Measurements from ENCODE around the gene CDYL.

Gene CDYL

DNA sequence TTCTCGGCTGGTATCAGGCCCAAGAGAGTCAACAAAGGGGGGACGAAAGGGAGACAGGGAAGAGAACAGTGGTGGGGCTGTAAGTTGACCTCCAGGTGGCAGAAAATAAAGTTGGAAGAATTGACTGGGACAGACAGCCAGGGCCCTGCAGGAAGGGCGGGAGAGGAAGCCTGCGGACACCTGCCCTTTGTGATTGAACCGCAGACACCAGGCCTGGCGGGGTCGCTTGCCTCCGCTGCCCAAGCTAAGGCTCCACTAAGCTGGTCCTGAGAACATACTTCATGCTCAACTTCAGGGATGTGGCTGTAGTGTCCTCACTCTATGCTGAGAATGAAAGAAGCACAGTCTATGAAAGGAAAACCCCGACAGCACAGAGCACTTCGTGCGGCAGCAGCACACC, 173.9 kb downstream of the CDYL start:
- H3K4me2 ChIP-seq = no peak overlapping the region
- H3K27ac ChIP-seq = no peak overlapping the region
- TF ChIP-seq, protein P1, sequence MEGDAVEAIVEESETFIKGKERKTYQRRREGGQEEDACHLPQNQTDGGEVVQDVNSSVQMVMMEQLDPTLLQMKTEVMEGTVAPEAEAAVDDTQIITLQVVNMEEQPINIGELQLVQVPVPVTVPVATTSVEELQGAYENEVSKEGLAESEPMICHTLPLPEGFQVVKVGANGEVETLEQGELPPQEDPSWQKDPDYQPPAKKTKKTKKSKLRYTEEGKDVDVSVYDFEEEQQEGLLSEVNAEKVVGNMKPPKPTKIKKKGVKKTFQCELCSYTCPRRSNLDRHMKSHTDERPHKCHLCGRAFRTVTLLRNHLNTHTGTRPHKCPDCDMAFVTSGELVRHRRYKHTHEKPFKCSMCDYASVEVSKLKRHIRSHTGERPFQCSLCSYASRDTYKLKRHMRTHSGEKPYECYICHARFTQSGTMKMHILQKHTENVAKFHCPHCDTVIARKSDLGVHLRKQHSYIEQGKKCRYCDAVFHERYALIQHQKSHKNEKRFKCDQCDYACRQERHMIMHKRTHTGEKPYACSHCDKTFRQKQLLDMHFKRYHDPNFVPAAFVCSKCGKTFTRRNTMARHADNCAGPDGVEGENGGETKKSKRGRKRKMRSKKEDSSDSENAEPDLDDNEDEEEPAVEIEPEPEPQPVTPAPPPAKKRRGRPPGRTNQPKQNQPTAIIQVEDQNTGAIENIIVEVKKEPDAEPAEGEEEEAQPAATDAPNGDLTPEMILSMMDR (conservative IDR thresholded peaks at IDR 0.05; ENCODE audit: low read depth, low read length) = no peak
- H4K20me1 ChIP-seq (ENCODE audit: insufficient read depth) = no peaks in the 10 kb centered on the region
- no peaks in the 10 kb centered on the region for H3K27me3 ChIP-seq (ENCODE audit: insufficient read depth, low read depth)
- no peaks in the 10 kb centered on the region for H3K36me3 ChIP-seq (ENCODE audit: insufficient read depth)
- H3K4me1 ChIP-seq (ENCODE audit: low read depth, poor library complexity, severe bottlenecking) = no peaks in the 10 kb centered on the region
- no peak overlapping the region for H3K9ac ChIP-seq
- H3K4me3 ChIP-seq (IDR thresholded peaks at IDR 0.05; ENCODE audit: insufficient read depth, low read depth, low read length) = no peak overlapping the region
- no peaks in the 10 kb centered on the region for H3K79me2 ChIP-seq (ENCODE audit: insufficient read depth, low read depth)
- no peak overlapping the region for H2AFZ ChIP-seq (ENCODE audit: low read depth)

DNA sequence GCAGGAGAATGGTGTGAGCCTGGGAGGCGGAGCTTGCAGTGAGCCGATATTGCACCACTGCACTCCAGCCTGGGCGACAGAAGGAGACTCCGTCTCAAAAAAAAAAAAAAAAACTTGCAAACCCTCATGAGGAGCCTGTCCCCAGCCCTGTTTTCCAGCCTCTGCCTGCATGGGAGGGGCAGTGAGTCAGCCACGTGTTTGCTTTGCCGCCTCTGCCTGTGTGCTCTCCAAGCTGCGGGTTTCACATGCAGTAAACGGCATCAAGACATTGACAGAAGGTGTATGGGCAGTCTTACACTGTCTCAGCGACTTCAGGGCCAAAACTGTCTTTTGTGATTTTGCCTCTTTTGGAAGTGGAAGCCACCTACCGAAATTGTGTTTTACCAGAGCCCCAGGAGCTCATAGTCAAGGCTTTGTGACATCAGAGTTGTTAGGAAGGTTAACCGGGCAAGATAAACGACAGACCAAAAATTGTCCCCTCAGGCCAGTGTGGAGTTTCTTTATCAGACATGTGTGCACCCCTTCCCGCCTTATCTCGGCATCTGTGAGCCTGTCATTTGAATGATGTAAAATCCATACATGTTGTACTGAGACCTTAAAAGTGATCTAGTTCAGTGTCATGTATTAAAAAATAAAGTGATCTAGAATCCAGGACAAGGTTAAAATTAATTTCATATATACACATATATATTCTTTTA, 174.8 kb downstream of the CDYL start:
- Histone ChIP-seq H3K4me3 (IDR thresholded peaks at IDR 0.05; ENCODE audit: insufficient read depth, low read depth, low read length) (no peak overlapping the region), H3K4me2 (no peak overlapping the region), H3K4me1 (ENCODE audit: low read depth, poor library complexity, severe bottlenecking) (no peaks in the 10 kb centered on the region), H2AFZ (ENCODE audit: low read depth) (no peak overlapping the region), H3K27ac (no peak overlapping the region), H3K27me3 (ENCODE audit: insufficient read depth, low read depth) (no peaks in the 10 kb centered on the region), H4K20me1 (ENCODE audit: insufficient read depth) (no peaks in the 10 kb centered on the region), H3K79me2 (ENCODE audit: insufficient read depth, low read depth) (no peaks in the 10 kb centered on the region), H3K36me3 (ENCODE audit: insufficient read depth) (no peaks in the 10 kb centered on the region), H3K9ac (no peak overlapping the region)
- TF ChIP-seq, protein P1 (conservative IDR thresholded peaks at IDR 0.05; ENCODE audit: low read depth, low read length) = no peak

DNA sequence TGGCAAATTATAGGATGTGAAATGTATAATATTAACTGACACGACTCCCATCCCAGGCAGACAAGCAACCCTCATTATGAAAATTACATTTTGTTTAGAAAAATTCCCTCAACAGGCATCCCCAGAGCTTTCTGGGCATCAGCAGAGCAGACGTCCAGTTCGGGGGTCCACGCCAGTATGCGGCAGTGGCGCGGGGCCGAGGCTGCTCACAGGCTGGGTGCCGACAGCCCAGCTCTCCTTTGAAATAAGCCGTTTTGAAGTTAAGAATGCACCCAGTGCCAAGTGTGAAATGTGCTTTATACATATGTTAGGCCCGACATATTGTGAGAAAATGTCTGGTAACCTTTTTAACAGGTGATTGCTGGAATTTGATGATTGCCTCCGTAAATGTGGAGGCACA, 177.2 kb downstream of the CDYL start:
- no peak overlapping the region for H3K4me2 ChIP-seq
- no peak overlapping the region for H3K4me3 ChIP-seq (IDR thresholded peaks at IDR 0.05; ENCODE audit: insufficient read depth, low read depth, low read length)
- no peaks in the 10 kb centered on the region for H3K4me1 ChIP-seq (ENCODE audit: low read depth, poor library complexity, severe bottlenecking)
- no peaks in the 10 kb centered on the region for H4K20me1 ChIP-seq (ENCODE audit: insufficient read depth)
- no peak overlapping the region for H2AFZ ChIP-seq (ENCODE audit: low read depth)
- H3K9ac ChIP-seq = no peak overlapping the region
- H3K36me3 ChIP-seq (ENCODE audit: insufficient read depth) = no peaks in the 10 kb centered on the region
- no peaks in the 10 kb centered on the region for H3K27me3 ChIP-seq (ENCODE audit: insufficient read depth, low read depth)
- TF ChIP-seq, protein P1 (conservative IDR thresholded peaks at IDR 0.05; ENCODE audit: low read depth, low read length) = no peak
- no peaks in the 10 kb centered on the region for H3K79me2 ChIP-seq (ENCODE audit: insufficient read depth, low read depth)
- H3K27ac ChIP-seq = no peak overlapping the region

DNA sequence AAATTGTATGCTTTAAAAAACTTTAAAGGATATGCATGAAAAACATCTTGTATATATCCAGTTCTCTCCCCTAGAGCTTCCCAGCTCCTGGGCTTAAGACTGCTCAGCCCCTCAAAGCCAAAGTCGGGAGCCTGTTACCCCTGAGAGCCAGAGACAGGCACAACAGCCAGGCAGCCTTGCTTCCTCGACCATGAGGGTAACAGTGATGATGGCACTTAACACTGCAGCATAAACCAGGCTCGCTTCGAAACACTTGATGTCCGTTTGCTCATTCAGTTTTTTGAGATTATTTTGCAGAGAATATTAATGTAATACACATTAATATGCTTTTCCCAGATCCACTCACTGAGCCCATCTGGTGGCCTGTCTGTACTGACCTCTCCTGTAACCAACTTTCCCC, 180.4 kb downstream of the CDYL start:
- TF ChIP-seq, protein P1 (conservative IDR thresholded peaks at IDR 0.05; ENCODE audit: low read depth, low read length) = no peak
- H3K36me3 ChIP-seq (ENCODE audit: insufficient read depth) = no peaks in the 10 kb centered on the region

More for the DNA sequence above, 180.4 kb downstream of the CDYL start:
- no peaks in the 10 kb centered on the region for H4K20me1 ChIP-seq (ENCODE audit: insufficient read depth)
- no peak overlapping the region for H3K4me2 ChIP-seq
- H3K27me3 ChIP-seq (ENCODE audit: insufficient read depth, low read depth) = no peaks in the 10 kb centered on the region
- no peak overlapping the region for H3K4me3 ChIP-seq (IDR thresholded peaks at IDR 0.05; ENCODE audit: insufficient read depth, low read depth, low read length)
- no peaks in the 10 kb centered on the region for H3K4me1 ChIP-seq (ENCODE audit: low read depth, poor library complexity, severe bottlenecking)
- H2AFZ ChIP-seq (ENCODE audit: low read depth) = no peak overlapping the region
- H3K27ac ChIP-seq = no peak overlapping the region
- no peaks in the 10 kb centered on the region for H3K79me2 ChIP-seq (ENCODE audit: insufficient read depth, low read depth)
- H3K9ac ChIP-seq = no peak overlapping the region
